ENCODE results near the gene AQR. TPM values are rescaled to one million over a fixed set of nuclear protein-coding genes. Genes with fewer than 3 reads are reported as not detected.
"Not testable (repeated sequence)": the region's sequence is repeated elsewhere in the genome, so short reads cannot be mapped to it uniquely, and the experiment has no call there.

AQR gene
- 31.6 and 45.1 TPM in 2 replicates for total RNA-seq (2014; rRNA removed; shearing (Covaris generic))

- peak; percentile 98 for DNase-seq (ENCODE audit: low read depth)
Observed at GRCh38 chr15:34969340-34970097, at the start of gene AQR. Gene AQR (minus strand): TSS chr15:34969742. CDS start chr15:34969613, 129 bp downstream.

- DNase-seq (ENCODE audit: low read depth), result no peak
Observed at GRCh38 chr15:35014241-35014640, 44.7 kb upstream of the AQR start.

GRCh38 chr15:35013370-35013769 is 43.8 kb upstream of the AQR start:
- no peak for DNase-seq (ENCODE audit: low read depth)

- no peak for DNase-seq (ENCODE audit: low read depth)
Observed at GRCh38 chr15:35007397-35007796, 37.9 kb upstream of the AQR start.

- DNase-seq (ENCODE audit: low read depth), result no peak
Observed at GRCh38 chr15:35005933-35006332, 36.4 kb upstream of the AQR start.

- DNase-seq (ENCODE audit: low read depth), result no peak
Observed at GRCh38 chr15:35003928-35004327, 34.4 kb upstream of the AQR start.

GRCh38 chr15:35000511-35000910 is 31.0 kb upstream of the AQR start:
- peak; percentile 85 for DNase-seq (ENCODE audit: low read depth)

- no peak for DNase-seq (ENCODE audit: low read depth)
Observed at GRCh38 chr15:34999906-35000305, 30.4 kb upstream of the AQR start.

- no peak for DNase-seq (ENCODE audit: low read depth)
Observed at GRCh38 chr15:34994925-34995324, 25.4 kb upstream of the AQR start.

- no peak for DNase-seq (ENCODE audit: low read depth)
Observed at GRCh38 chr15:34993877-34994276, 24.3 kb upstream of the AQR start.

- no peak for DNase-seq (ENCODE audit: low read depth)
Observed at GRCh38 chr15:34993412-34993811, 23.9 kb upstream of the AQR start.

- DNase-seq (ENCODE audit: low read depth), result peak; percentile 76
Observed at GRCh38 chr15:34988027-34988902, 18.7 kb upstream of the AQR start, which contains the start of gene ZNF770. Gene ZNF770 (minus strand): TSS chr15:34988287. CDS start chr15:34983434, 4,853 bp downstream.

- no peak for DNase-seq (ENCODE audit: low read depth)
Observed at GRCh38 chr15:34987609-34988026, 18.1 kb upstream of the AQR start.

- DNase-seq (ENCODE audit: low read depth), result no peak
Observed at GRCh38 chr15:34986771-34987480, 17.4 kb upstream of the AQR start.

GRCh38 chr15:34986326-34986725 is 16.8 kb upstream of the AQR start:
- no peak for DNase-seq (ENCODE audit: low read depth)

- DNase-seq (ENCODE audit: low read depth), result no peak
Observed at GRCh38 chr15:34984889-34985630, 15.5 kb upstream of the AQR start.

- DNase-seq (ENCODE audit: low read depth), result no peak
Observed at GRCh38 chr15:34976743-34977142, 7.2 kb upstream of the AQR start.

GRCh38 chr15:34976073-34976472 is 6.5 kb upstream of the AQR start:
- DNase-seq (ENCODE audit: low read depth), result no peak

- no peak for DNase-seq (ENCODE audit: low read depth)
Observed at GRCh38 chr15:34973512-34973911, 4.0 kb upstream of the AQR start.

- DNase-seq (ENCODE audit: low read depth), result not testable (repeated sequence)
Observed at GRCh38 chr15:34970098-34970643, 629 bp upstream of the AQR start.

- no peak for DNase-seq (ENCODE audit: low read depth)
Observed at GRCh38 chr15:34964277-34964676, 5.3 kb downstream of the AQR start.
